Astrocyte (in vitro differentiated cells and primary cell): ENCODE data around the gene KRT80. TPM values are rescaled to one million over a fixed set of nuclear protein-coding genes. Genes with fewer than 3 reads are reported as not detected.

ENCODE experiments used
- DNase-seq: peaks from one replicate; pipeline ENCODE4 v3.0.0-alpha.2; 2010; ENCODE audit warnings: low read depth
- FAIRE-seq: peaks from 2 replicates; lab custom pipeline; 2011; peaks lifted over from hg19 to GRCh38; lab: Jason Lieb, UNC
- H2AFZ ChIP-seq: 2 replicates; pipeline ENCODE4 v1.6.0; 2012; ENCODE audit warnings: low read depth, low read length, inconsistent platforms
- H3K27ac ChIP-seq: 2 replicates; pipeline ENCODE4 v1.5.1; 2011; ENCODE audit warnings: low read depth, low read length, inconsistent platforms
- H3K27me3 ChIP-seq: 2 replicates; pipeline ENCODE4 v1.6.0; 2011; ENCODE audit warnings: low read length, inconsistent platforms; ENCODE audit not compliant: insufficient read depth
- H3K36me3 ChIP-seq: 2 replicates; pipeline ENCODE4 v1.5.1; 2011; ENCODE audit warnings: low read length, inconsistent platforms; ENCODE audit not compliant: insufficient read depth
- H3K4me1 ChIP-seq: 2 replicates; pipeline ENCODE4 v1.5.1; 2011; ENCODE audit warnings: low read length, inconsistent platforms; ENCODE audit not compliant: insufficient read depth
- H3K4me2 ChIP-seq: 2 replicates; pipeline ENCODE4 v1.6.0; 2012; ENCODE audit warnings: low read length, inconsistent platforms
- H3K4me3 ChIP-seq: 2 replicates; pipeline ENCODE4 v1.5.1; 2011; ENCODE audit warnings: low read depth, mild to moderate bottlenecking, low read length, inconsistent platforms; ENCODE audit not compliant: insufficient read depth
- H3K79me2 ChIP-seq: 2 replicates; pipeline ENCODE4 v1.6.0; 2012; ENCODE audit warnings: mild to moderate bottlenecking, low read length, inconsistent platforms; ENCODE audit not compliant: insufficient read depth
- H3K9ac ChIP-seq: 2 replicates; pipeline ENCODE4 v1.6.0; 2012; ENCODE audit warnings: mild to moderate bottlenecking, low read length, inconsistent platforms
- H3K9me3 ChIP-seq: 2 replicates; pipeline ENCODE4 v1.5.1; 2012; ENCODE audit warnings: low read depth, mild to moderate bottlenecking, low read length, inconsistent platforms; ENCODE audit not compliant: insufficient read depth
- H4K20me1 ChIP-seq: 2 replicates; pipeline ENCODE4 v1.6.0; 2012; ENCODE audit warnings: low read length, inconsistent platforms; ENCODE audit not compliant: insufficient read depth
- H3K27ac Mint-ChIP-seq: one replicate; pipeline ENCODE4 v1.8.0; 2021; ENCODE audit warnings: mild to moderate bottlenecking, mixed read lengths; ENCODE audit not compliant: unreplicated experiment
- H3K27me3 Mint-ChIP-seq: one replicate; pipeline ENCODE4 v1.8.0; 2021; ENCODE audit warnings: low read depth, mixed read lengths; ENCODE audit not compliant: unreplicated experiment
- H3K36me3 Mint-ChIP-seq: one replicate; pipeline ENCODE4 v1.8.0; 2021; ENCODE audit warnings: low read depth, mixed read lengths; ENCODE audit not compliant: unreplicated experiment
- H3K4me1 Mint-ChIP-seq: one replicate; pipeline ENCODE4 v1.8.0; 2021; ENCODE audit warnings: low read depth, mixed read lengths; ENCODE audit not compliant: unreplicated experiment
- H3K4me3 Mint-ChIP-seq: one replicate; pipeline ENCODE4 v1.8.0; 2021; ENCODE audit warnings: mild to moderate bottlenecking, moderate library complexity, mixed read lengths; ENCODE audit not compliant: unreplicated experiment
- H3K9me3 Mint-ChIP-seq: one replicate; pipeline ENCODE4 v1.8.0; 2021; ENCODE audit warnings: mild to moderate bottlenecking, mixed read lengths; ENCODE audit not compliant: unreplicated experiment
- EZH2 ChIP-seq: IDR thresholded peaks from 2 replicates; pipeline ENCODE4 v1.6.1; 2012; ENCODE audit warnings: mild to moderate bottlenecking, low read length, inconsistent platforms; ENCODE audit not compliant: insufficient read depth
- total RNA-seq: library from RNA; stranded (reverse); gene quantifications from 2 replicates; pipeline ENCODE4 v1.2.1, GENCODE V29; 2021
- TF ChIP-seq, protein P1 (sequence below): IDR thresholded peaks from 2 replicates; pipeline ENCODE4 v1.5.1; 2011; ENCODE audit warnings: low read depth, mild to moderate bottlenecking, inconsistent platforms, low read length, moderate library complexity; ENCODE audit not compliant: insufficient read depth

Gene KRT80
- total RNA-seq, 1 donor from 2014 or later, result 3.6 TPM

DNA sequence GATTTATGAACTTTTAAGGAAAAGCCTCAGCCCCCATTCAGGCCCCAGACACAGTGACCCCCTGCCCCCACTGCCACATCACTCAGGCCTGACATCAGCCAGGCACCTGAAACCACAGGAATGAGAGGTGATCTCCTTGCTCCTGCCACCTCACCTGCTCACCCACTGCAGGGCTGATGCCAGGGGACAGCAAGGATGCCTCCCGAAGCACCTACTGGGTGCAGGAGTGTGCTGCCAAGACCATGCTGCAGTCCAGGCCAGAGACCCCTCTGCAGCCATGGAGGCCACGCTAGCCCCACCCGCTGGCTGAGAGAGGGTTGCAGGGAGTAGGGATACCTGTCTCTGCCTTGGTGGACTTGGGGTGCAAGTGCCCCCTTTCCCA lies 22.6 kb upstream of the KRT80 start:
- DNase-seq, result no peak
- no peak for TF ChIP-seq EZH2
- TF ChIP-seq, protein P1, sequence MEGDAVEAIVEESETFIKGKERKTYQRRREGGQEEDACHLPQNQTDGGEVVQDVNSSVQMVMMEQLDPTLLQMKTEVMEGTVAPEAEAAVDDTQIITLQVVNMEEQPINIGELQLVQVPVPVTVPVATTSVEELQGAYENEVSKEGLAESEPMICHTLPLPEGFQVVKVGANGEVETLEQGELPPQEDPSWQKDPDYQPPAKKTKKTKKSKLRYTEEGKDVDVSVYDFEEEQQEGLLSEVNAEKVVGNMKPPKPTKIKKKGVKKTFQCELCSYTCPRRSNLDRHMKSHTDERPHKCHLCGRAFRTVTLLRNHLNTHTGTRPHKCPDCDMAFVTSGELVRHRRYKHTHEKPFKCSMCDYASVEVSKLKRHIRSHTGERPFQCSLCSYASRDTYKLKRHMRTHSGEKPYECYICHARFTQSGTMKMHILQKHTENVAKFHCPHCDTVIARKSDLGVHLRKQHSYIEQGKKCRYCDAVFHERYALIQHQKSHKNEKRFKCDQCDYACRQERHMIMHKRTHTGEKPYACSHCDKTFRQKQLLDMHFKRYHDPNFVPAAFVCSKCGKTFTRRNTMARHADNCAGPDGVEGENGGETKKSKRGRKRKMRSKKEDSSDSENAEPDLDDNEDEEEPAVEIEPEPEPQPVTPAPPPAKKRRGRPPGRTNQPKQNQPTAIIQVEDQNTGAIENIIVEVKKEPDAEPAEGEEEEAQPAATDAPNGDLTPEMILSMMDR, result peak; percentile 10
- Histone ChIP-seq H3K4me1 (peaks cover 24% of the 10 kb centered on the region), H3K27me3 (no peaks in the 10 kb centered on the region), H3K9ac (no peak overlapping the region), H3K36me3 (no peaks in the 10 kb centered on the region), H3K9me3 (no peaks in the 10 kb centered on the region), H3K27ac (no peak overlapping the region), H2AFZ (no peak overlapping the region), H3K4me2 (no peak overlapping the region), H3K79me2 (no peaks in the 10 kb centered on the region), H4K20me1 (no peaks in the 10 kb centered on the region), H3K4me3 (no peak overlapping the region)
- H3K27me3 Mint-ChIP-seq, result peaks cover 25% of the 10 kb centered on the region
- H3K36me3 Mint-ChIP-seq, result no peaks in the 10 kb centered on the region
- H3K9me3 Mint-ChIP-seq, result no peaks in the 10 kb centered on the region
- FAIRE-seq, result no peak
- H3K4me3 Mint-ChIP-seq, result no peak overlapping the region
- H3K27ac Mint-ChIP-seq, result no peak overlapping the region
- peaks cover 28% of the 10 kb centered on the region for H3K4me1 Mint-ChIP-seq

DNA sequence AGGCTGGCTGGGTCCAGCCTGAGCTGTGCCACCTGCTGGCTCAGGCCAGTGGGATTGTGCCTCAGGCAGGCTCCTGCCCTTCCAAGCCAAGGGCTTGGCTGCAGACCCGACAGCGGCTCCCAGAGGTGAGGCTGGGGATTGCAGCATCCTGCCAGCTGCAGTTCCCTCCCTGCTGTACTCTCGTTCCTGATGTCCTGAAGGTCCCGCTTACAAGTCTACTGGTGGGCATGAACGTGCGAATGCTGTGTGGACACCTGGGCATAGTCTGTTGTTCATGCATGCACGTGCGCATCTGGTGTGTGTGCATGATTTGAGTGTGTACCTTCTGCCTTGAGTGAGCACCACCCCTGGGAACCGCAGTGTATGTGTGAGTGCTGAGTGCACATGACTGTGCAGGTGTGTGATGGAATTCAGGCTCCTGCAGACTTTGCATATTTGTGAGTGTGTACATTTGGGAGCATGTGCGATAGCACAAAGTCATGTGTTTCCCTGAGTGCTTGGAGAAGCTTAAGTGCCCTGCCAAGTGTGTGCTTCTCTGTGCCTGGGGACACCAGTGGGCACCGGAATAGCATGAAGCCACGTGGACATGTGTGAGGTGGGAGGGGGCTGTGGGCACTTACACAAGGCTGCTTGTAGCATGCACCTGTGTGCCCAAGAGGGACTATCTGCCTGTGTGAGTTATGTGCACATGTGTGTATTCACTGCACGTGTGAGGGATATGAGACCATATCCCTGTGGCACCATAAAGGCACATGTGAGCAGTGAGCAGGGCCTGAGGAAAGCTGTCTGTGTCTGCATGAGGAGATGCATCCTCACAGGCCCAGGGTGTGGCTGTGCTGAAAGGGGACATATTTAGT lies 22.0 kb upstream of the KRT80 start:
- Histone ChIP-seq H3K4me2 (no peak overlapping the region), H3K27ac (no peak overlapping the region), H3K9me3 (no peaks in the 10 kb centered on the region), H3K4me3 (no peak overlapping the region), H3K79me2 (no peaks in the 10 kb centered on the region), H3K9ac (no peak overlapping the region), H3K36me3 (no peaks in the 10 kb centered on the region), H4K20me1 (no peaks in the 10 kb centered on the region), H3K4me1 (peaks cover 24% of the 10 kb centered on the region), H2AFZ (no peak overlapping the region), H3K27me3 (no peaks in the 10 kb centered on the region)
- DNase-seq (peak; percentile 39), FAIRE-seq (peak; percentile 59)
- Mint-ChIP-seq H3K4me1 (peaks cover 28% of the 10 kb centered on the region), H3K4me3 (no peak overlapping the region), H3K36me3 (no peaks in the 10 kb centered on the region), H3K27me3 (peaks cover 25% of the 10 kb centered on the region), H3K27ac (no peak overlapping the region), H3K9me3 (no peaks in the 10 kb centered on the region)
- no peak for TF ChIP-seq EZH2
- TF ChIP-seq, protein P1, result peak; percentile 88
